Peyer's patch (tissue), 4 donors: Measurements from ENCODE around the gene USP44. TPM values are rescaled to one million over a fixed set of nuclear protein-coding genes. Genes with fewer than 3 reads are reported as not detected.

Source experiments
- DNase-seq, 3 donors: peaks; one replicate each; pipeline ENCODE4 v3.0.0-alpha.2; 2017 to 2019
- H3K27ac ChIP-seq, 4 donors: fragments of 200-600 bp; sonication (generic); one replicate each; pipeline ENCODE4 v1.5.1; 2016 to 2019
- H3K27me3 ChIP-seq, 2 donors: fragments of 200-600 bp; sonication (generic); one replicate each; pipeline ENCODE4 v1.5.1; 2019
- H3K36me3 ChIP-seq, 3 donors: fragments of 200-600 bp; sonication (generic); one replicate each; pipeline ENCODE4 v1.5.1; 2016 to 2019
- H3K4me1 ChIP-seq, 4 donors: fragments of 200-600 bp; sonication (generic); one replicate each; pipeline ENCODE4 v1.5.1; 2016 to 2019
- H3K4me3 ChIP-seq, 4 donors: fragments of 200-600 bp; sonication (generic); 1 replicate in 3 of 4; 2 replicates in 1 of 4; pipeline ENCODE4 v1.5.1; 2016 to 2019; ENCODE audit warnings: mild to moderate bottlenecking in 1 of 4
- H3K9me3 ChIP-seq, 4 donors: fragments of 200-600 bp; sonication (generic); one replicate each; pipeline ENCODE4 v1.5.1; 2016 to 2019; ENCODE audit warnings: mild to moderate bottlenecking in 1 of 4
- POLR2A ChIP-seq, 2 donors: fragments of 450-650 bp; IDR thresholded peaks; one replicate each; pipeline ENCODE4 v1.5.1; 2017; ENCODE audit warnings: antibody characterized with exemption in 2 of 2, mild to moderate bottlenecking in 2 of 2, moderate library complexity in 2 of 2
- total RNA-seq, 4 donors: library from RNA; depleted of rRNA; stranded (reverse); fragments of >200 nt; gene quantifications; one replicate each; pipeline ENCODE4 v1.1.0, GENCODE V29; 2016
- TF ChIP-seq, protein P1 (sequence below), 6 experiments: fragments of 450-650 bp in 4 of 6; fragments of 200-600 bp in 2 of 6; sonication (generic) in 1 of 6; IDR thresholded peaks; one replicate each; pipeline ENCODE4 v1.5.1; 2017 to 2019; ENCODE audit warnings: antibody characterized with exemption in 6 of 6, mild to moderate bottlenecking in 3 of 6, moderate library complexity in 1 of 6

The USP44 gene
- total RNA-seq, 4 donors from 2014 or later: 1.2 to 2.9 TPM; not detected in 2

GRCh38 chr12:95528431-95528830 lies 22.8 kb downstream of the USP44 start:
- no peaks in the 10 kb centered on the region for H3K4me1 ChIP-seq
- H3K27me3 ChIP-seq: no peaks in the 10 kb centered on the region
- no peak overlapping the region for H3K27ac ChIP-seq
- no peak for DNase-seq
- no peak for TF ChIP-seq POLR2A (IDR thresholded peaks at IDR 0.05)
- TF ChIP-seq, protein P1, sequence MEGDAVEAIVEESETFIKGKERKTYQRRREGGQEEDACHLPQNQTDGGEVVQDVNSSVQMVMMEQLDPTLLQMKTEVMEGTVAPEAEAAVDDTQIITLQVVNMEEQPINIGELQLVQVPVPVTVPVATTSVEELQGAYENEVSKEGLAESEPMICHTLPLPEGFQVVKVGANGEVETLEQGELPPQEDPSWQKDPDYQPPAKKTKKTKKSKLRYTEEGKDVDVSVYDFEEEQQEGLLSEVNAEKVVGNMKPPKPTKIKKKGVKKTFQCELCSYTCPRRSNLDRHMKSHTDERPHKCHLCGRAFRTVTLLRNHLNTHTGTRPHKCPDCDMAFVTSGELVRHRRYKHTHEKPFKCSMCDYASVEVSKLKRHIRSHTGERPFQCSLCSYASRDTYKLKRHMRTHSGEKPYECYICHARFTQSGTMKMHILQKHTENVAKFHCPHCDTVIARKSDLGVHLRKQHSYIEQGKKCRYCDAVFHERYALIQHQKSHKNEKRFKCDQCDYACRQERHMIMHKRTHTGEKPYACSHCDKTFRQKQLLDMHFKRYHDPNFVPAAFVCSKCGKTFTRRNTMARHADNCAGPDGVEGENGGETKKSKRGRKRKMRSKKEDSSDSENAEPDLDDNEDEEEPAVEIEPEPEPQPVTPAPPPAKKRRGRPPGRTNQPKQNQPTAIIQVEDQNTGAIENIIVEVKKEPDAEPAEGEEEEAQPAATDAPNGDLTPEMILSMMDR (IDR thresholded peaks at IDR 0.05): no peak
- no peaks in the 10 kb centered on the region for H3K9me3 ChIP-seq
- no peaks in the 10 kb centered on the region for H3K36me3 ChIP-seq
- no peak overlapping the region for H3K4me3 ChIP-seq

GRCh38 chr12:95522692-95523091 lies 28.6 kb downstream of the USP44 start:
- Histone ChIP-seq H3K36me3 (no peaks in the 10 kb centered on the region), H3K4me1 (no peaks in the 10 kb centered on the region), H3K9me3 (no peaks in the 10 kb centered on the region), H3K27ac (no peak overlapping the region), H3K4me3 (no peak overlapping the region), H3K27me3 (no peaks in the 10 kb centered on the region)
- TF ChIP-seq, protein P1 (IDR thresholded peaks at IDR 0.05): no peak
- TF ChIP-seq POLR2A (IDR thresholded peaks at IDR 0.05): no peak
- DNase-seq: no peak

DNA sequence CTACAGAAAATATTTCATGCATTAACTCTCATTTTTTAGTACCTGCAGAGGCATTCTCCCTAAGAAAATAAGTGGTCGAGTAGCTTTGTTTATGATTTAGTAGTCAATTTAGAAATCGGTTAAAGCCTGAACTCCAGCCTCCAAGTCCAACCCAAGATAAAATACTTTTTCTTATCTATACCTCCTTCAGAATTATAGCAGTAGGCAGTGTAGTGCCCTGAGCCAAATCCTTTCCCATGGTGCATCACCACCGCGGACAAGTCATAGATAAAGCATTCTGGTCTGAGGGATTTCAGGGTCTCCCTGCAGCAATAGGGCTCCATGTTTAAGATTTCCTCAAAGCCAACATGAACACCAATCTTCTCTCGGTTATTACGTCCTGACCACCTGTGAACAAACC lies 30.5 kb downstream of the USP44 start:
- Histone ChIP-seq H3K36me3 (no peaks in the 10 kb centered on the region), H3K27me3 (no peaks in the 10 kb centered on the region), H3K4me1 (no peaks in the 10 kb centered on the region), H3K4me3 (no peak overlapping the region), H3K9me3 (no peaks in the 10 kb centered on the region), H3K27ac (no peak overlapping the region)
- TF ChIP-seq POLR2A (IDR thresholded peaks at IDR 0.05): no peak
- TF ChIP-seq, protein P1 (IDR thresholded peaks at IDR 0.05): no peak
- no peak for DNase-seq

DNA sequence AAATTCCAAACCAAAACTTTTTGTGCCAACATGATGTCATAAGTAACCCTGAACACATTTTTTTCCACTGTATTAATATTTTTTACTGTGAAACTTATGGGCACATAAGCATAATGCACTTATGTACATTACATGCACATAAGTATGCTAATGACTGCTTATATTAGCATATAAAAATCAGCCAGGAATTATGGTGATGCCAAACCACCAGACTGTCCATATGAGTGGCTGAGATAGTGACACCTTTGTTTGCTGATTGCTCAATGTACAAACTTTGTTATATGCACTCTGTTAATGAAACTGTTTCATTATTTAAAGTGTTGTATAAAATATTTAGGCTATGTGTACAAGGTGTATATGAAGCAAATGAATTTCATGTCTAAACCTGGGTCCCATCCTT lies 32.3 kb downstream of the USP44 start:
- Histone ChIP-seq H3K4me1 (no peaks in the 10 kb centered on the region), H3K27ac (no peak overlapping the region), H3K36me3 (peaks cover 0 to 16% (median 0%) of the 10 kb centered on the region in 3 donors), H3K4me3 (no peak overlapping the region), H3K27me3 (no peaks in the 10 kb centered on the region), H3K9me3 (no peaks in the 10 kb centered on the region)
- TF ChIP-seq POLR2A (IDR thresholded peaks at IDR 0.05): no peak
- TF ChIP-seq, protein P1 (IDR thresholded peaks at IDR 0.05): no peak
- no peak for DNase-seq

DNA sequence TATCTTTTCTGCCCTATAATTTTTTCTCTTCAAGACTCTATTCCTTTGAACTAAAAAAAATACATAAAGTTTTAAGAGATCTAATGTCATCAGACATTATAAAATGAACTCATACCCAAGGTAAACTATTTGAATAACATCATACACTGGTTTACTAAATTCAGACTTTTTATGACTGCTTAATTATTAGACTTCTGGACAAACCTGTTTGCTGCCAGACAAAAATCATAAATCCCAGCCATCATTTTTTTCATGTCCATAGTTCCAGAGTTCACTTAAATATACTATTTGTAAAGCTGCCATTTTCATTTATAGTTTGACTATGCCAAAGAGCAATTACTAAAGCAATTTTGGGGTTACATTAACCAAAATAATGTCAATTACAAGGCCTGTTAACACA lies 34.0 kb downstream of the USP44 start:
- Histone ChIP-seq H3K4me3 (no peak overlapping the region), H3K36me3 (peaks cover 0 to 33% (median 0%) of the 10 kb centered on the region in 3 donors), H3K4me1 (no peaks in the 10 kb centered on the region), H3K9me3 (no peaks in the 10 kb centered on the region), H3K27me3 (no peaks in the 10 kb centered on the region), H3K27ac (no peak overlapping the region)
- DNase-seq: no peak
- TF ChIP-seq, protein P1 (IDR thresholded peaks at IDR 0.05): no peak
- TF ChIP-seq POLR2A (IDR thresholded peaks at IDR 0.05): no peak

DNA sequence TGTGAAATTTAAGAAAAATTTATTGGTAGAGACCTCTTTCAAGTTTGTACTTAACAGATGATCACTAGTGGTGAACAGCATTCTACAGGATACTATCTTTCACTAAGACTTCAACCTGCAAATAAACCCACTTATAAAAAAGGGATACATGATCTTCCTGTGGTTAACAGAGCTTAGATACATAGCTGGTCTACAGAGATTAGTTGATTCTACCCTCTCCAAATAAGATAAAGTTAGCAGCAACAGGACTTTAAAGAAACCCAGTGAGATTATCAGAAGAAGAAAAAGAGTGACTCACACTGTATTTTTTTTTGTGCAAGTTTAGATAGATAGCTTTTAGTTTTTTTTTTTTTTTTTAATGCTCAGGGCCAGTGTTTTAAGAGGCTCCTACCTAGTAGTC lies 34.5 kb downstream of the USP44 start:
- H3K4me3 ChIP-seq: no peak overlapping the region
- DNase-seq: no peak
- H3K27ac ChIP-seq: no peak overlapping the region
- H3K4me1 ChIP-seq: no peaks in the 10 kb centered on the region
- TF ChIP-seq, protein P1 (IDR thresholded peaks at IDR 0.05): no peak
- TF ChIP-seq POLR2A (IDR thresholded peaks at IDR 0.05): no peak
- H3K27me3 ChIP-seq: no peaks in the 10 kb centered on the region
- H3K36me3 ChIP-seq: peaks cover 0 to 38% (median 0%) of the 10 kb centered on the region in 3 donors
- no peaks in the 10 kb centered on the region for H3K9me3 ChIP-seq
